Measurements from ENCODE around the gene LPAR2. TPM values are rescaled to one million over a fixed set of nuclear protein-coding genes. Genes with fewer than 3 reads are reported as not detected.
"Not testable (repeated sequence)": the region's sequence is repeated elsewhere in the genome, so short reads cannot be mapped to it uniquely, and the experiment has no call there.

The LPAR2 gene
- total RNA-seq, 1 donor from 2014 or later: 23.5 TPM

- H3K9me3 ChIP-seq: no peaks in the 10 kb centered on the region
- intact Hi-C loops (cut with DNase I): no loop called here
- H3K4me3 ChIP-seq: peak within 1 kb of the TSS; percentile 52
- H3K4me1 ChIP-seq: no peaks in the 10 kb centered on the region
- H3K27ac ChIP-seq: peak within 1 kb of the TSS; percentile 36
- DNase-seq (peak; percentile 98), ATAC-seq (peak; percentile 99)
- TF ChIP-seq CTCF (IDR thresholded peaks at IDR 0.05): no peak
- no peaks in the 10 kb centered on the region for H3K27me3 ChIP-seq
- no peaks in the 10 kb centered on the region for H3K36me3 ChIP-seq
Observed at GRCh38 chr19:19618219-19619051, 9.6 kb downstream of the LPAR2 start, which contains the start of gene PBX4. Gene PBX4, minus strand, starts transcription at chr19:19618687. Its CDS starts 58 bp downstream, at chr19:19618629.

GRCh38 chr19:19615086-19615485 lies 12.9 kb downstream of the LPAR2 start:
- no peaks in the 10 kb centered on the region for H3K4me1 ChIP-seq
- no peaks in the 10 kb centered on the region for H3K36me3 ChIP-seq
- no peaks in the 10 kb centered on the region for H3K27me3 ChIP-seq
- ATAC-seq (no peak), DNase-seq (no peak)
- H3K9me3 ChIP-seq: no peaks in the 10 kb centered on the region
- no peak overlapping the region for H3K27ac ChIP-seq
- TF ChIP-seq CTCF (IDR thresholded peaks at IDR 0.05): no peak
- intact Hi-C loops (cut with DNase I): no loop called here
- no peak overlapping the region for H3K4me3 ChIP-seq

GRCh38 chr19:19613506-19613905 lies 14.5 kb downstream of the LPAR2 start:
- Histone ChIP-seq H3K9me3 (no peaks in the 10 kb centered on the region), H3K27me3 (no peaks in the 10 kb centered on the region), H3K36me3 (no peaks in the 10 kb centered on the region), H3K27ac (no peak overlapping the region), H3K4me3 (no peak overlapping the region), H3K4me1 (no peaks in the 10 kb centered on the region)
- TF ChIP-seq CTCF (IDR thresholded peaks at IDR 0.05): no peak
- DNase-seq (no peak), ATAC-seq (no peak)
- intact Hi-C loops (cut with DNase I): no loop called here

- H3K27me3 ChIP-seq: no peaks in the 10 kb centered on the region
- no peak for DNase-seq
- TF ChIP-seq CTCF (IDR thresholded peaks at IDR 0.05): no peak
- no peak overlapping the region for H3K27ac ChIP-seq
- H3K9me3 ChIP-seq: no peaks in the 10 kb centered on the region
- no peaks in the 10 kb centered on the region for H3K36me3 ChIP-seq
- ATAC-seq: no peak
- intact Hi-C loops (cut with DNase I): no loop called here
- no peak overlapping the region for H3K4me3 ChIP-seq
- H3K4me1 ChIP-seq: no peaks in the 10 kb centered on the region
Observed at GRCh38 chr19:19610376-19611202, 17.4 kb downstream of the LPAR2 start.

GRCh38 chr19:19606686-19607085 lies 21.3 kb downstream of the LPAR2 start:
- ATAC-seq; H3K27me3 ChIP-seq; DNase-seq; H3K36me3 ChIP-seq; intact Hi-C loops (cut with DNase I); H3K4me1 ChIP-seq; H3K9me3 ChIP-seq; H3K27ac ChIP-seq; H3K4me3 ChIP-seq: not testable (repeated sequence)

- Histone ChIP-seq H3K4me1 (no peaks in the 10 kb centered on the region), H3K36me3 (no peaks in the 10 kb centered on the region), H3K9me3 (no peaks in the 10 kb centered on the region), H3K27me3 (no peaks in the 10 kb centered on the region), H3K4me3 (no peak overlapping the region), H3K27ac (no peak overlapping the region)
- intact Hi-C loops (cut with DNase I): no loop called here
- DNase-seq (no peak), ATAC-seq (peak; percentile 24)
- no peak for TF ChIP-seq CTCF (IDR thresholded peaks at IDR 0.05)
Observed at GRCh38 chr19:19606021-19606420, 22.0 kb downstream of the LPAR2 start.
